Activated CD4-positive, alpha-beta T cell treated with anti-CD3 and anti-CD28 coated beads, Interleukin-2, amount 50 U/mL, for 1 hour (primary cell): Measurements from ENCODE around the gene RSPH6A.
"Not testable (repeated sequence)": the region's sequence is repeated elsewhere in the genome, so short reads cannot be mapped to it uniquely, and the experiment has no call there.

Experiments
- DNase-seq: peaks from one replicate; pipeline ENCODE4 v3.0.0-alpha.2; 2020

The RSPH6A gene

GRCh38 chr19:45764475-45764874 is 50.6 kb downstream of the RSPH6A start:
- DNase-seq = no peak

DNA sequence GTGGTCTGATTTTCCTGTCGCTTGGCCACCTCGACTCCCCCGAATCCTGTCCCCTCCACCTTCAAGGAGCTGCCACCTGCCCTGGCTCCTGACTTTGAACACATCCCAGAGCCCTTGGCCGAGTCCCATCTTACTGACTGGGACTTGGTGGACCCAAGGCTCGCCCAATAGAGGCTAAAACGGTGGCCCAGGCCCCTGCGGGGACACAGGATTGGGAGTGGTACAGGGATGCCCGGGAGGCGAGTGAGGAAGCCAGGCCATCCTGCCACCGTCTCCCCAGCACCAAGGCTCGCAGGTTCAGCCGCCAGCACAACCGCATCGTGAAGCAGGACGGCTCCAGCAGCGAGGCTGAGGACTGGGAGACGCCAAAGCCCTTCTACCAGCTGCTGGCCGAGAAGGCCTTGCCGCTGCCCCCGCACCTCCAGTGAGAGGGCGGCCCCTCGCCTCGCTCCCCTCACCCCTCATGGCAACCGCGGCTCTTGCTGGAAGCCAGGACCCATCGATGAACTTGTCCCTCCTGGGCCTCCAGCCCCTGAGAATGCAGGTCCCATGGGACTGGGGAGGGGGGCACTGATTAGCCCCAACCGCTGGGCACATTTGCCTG is 51.3 kb downstream of the RSPH6A start:
- DNase-seq = no peak

GRCh38 chr19:45762870-45763631 is 52.1 kb downstream of the RSPH6A start:
- no peak for DNase-seq

- DNase-seq = no peak
Measured at GRCh38 chr19:45761714-45762113, 53.4 kb downstream of the RSPH6A start.

GRCh38 chr19:45758921-45759320 is 56.2 kb downstream of the RSPH6A start:
- DNase-seq = no peak

DNA sequence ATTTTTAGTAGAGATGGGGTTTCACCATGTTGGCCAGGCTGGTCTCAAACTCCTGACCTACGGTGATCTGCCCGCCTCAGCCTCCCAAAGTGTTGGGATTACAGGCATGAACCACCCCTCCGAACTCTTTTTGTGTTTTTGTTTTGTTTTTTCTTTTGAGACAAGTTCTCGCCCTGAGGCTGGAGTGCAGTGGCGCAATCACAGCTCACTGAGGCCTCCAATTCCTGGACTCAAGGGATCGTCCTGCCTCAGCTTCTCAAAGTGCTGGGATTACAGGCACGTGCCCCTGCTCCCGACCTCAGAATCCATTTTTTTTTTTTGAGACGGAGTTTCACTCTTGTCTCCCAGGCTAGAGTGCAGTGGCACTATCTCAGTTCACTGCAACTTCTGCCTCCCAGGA is 57.4 kb downstream of the RSPH6A start:
- DNase-seq = no peak

DNA sequence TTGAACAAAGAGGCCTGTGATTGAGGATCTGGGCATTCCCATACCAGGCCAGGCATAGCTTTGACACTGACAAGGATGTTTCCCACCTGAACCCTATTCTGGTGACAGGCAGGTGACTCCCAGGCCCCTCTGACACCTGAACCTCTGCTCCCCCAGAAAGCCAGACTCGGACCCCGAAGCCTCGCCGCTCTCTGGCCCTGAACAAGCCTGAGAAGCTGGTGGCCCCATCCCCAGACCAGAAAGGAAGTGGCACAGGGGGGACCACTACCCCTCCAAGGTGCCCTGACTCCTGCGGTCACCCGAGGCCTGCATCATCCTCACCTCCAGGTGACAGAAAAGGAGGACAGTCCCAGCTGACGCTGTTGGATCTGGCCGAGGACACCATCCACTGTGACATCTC is 60.8 kb downstream of the RSPH6A start:
- DNase-seq = no peak

GRCh38 chr19:45753548-45753947 is 61.6 kb downstream of the RSPH6A start:
- DNase-seq = no peak

- DNase-seq = no peak
Measured at GRCh38 chr19:45752639-45753038, 62.5 kb downstream of the RSPH6A start.

DNA sequence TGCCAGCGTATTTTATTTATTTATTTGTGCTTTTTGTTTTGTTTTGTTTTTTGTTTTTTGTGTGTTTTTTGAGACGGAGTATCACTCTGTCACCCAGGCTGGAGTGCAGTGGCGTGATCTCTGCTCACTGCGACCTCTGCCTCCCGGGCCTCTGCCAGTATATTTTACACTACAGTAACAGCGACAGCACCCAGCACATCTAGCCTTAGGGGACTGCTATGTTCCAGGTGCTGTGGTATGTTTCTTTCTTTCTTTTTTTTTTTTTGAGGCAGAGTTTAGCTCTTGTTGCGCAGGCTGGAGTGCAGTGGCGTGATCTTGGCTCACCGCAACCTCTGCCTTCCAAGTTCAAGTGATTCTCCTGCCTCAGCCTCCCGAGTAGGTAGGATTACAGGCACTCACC is 63.6 kb downstream of the RSPH6A start:
- not testable (repeated sequence) for DNase-seq

DNA sequence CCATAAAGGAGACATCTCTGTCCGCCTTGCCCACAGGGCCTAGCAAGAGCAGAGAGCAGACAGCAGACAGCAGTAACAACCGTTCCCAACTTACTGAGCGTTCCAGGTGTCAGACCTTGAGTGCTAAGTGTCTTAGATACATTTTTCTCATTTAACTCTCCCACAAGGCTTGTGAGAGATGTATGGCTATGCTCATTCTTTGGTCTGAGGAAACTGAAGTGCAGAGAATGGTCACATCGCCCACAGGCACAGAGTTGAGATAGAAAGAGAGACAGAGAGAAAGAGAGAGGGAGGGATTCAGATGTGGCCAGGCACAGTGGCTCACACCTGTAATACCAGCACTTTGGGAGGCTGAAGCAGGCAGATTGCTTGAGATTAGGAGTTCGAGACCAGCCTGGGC is 67.6 kb downstream of the RSPH6A start:
- no peak for DNase-seq

DNA sequence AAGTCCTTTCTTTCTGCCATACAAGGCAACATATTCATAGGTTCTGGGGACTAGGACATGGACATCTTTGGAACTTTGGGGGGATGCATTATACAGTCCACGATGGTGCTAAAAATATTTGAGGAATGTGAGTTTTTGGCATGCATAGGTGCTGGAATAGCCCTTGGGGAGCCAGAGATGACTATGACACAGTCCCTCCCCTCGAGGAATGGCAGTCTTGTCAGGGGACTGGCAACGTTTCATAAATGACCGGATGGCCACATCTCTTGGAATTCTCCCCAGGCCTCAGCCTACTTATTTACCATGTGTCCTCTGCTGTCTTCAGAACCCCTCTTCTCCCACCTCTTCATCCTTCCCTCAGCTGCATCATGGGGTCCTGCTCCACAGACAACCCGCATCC is 68.2 kb downstream of the RSPH6A start:
- DNase-seq = no peak
